ENCODE data around the gene NRP1.

The NRP1 gene

DNA sequence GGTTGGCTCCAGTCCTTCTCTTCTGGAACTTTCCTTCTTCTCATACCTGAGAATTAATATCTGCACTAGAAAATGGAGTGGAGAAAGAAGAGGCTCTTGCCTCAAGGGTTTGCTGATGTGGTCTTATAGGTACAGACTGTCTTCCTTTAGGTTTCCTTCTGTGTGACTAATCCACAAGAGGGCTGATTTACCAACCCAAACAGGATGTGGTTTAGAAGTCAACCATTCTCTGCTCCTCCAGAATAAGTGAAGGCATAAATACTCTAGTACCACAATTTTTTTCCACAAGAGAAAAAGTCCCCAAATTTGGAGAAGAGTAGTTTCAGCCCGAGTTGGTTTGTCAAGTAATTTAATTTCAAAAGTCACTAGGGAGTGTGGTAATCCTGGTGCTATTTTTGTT, 85.8 kb downstream of the NRP1 start:
- Histone ChIP-seq H2BK120ac (ENCODE audit: insufficient read depth, low read length, poor library complexity) (no peak overlapping the region), H3K36me3 (ENCODE audit: control insufficient read depth in 1 of 2, insufficient read depth in 2 of 2, low read length in 2 of 2) (peaks cover 18 to 36% of the 10 kb centered on the region in 2 experiments), H2AK5ac (ENCODE audit: low read length) (no peak overlapping the region), H3K4me2 (ENCODE audit: low read length) (no peak overlapping the region), H3K79me1 (ENCODE audit: low read length) (no peaks in the 10 kb centered on the region), H3K27ac (ENCODE audit: low read depth, low read length) (no peak overlapping the region), H3K79me2 (ENCODE audit: control insufficient read depth, insufficient read depth, low read length, poor library complexity) (no peaks in the 10 kb centered on the region), H2BK12ac (ENCODE audit: low read length) (no peak overlapping the region), H3K4me3 (ENCODE audit: low read depth, low read length) (no peak overlapping the region), H3K4me1 (ENCODE audit: control insufficient read depth in 1 of 2, insufficient read depth in 2 of 2, low read length in 2 of 2) (no peaks in the 10 kb centered on the region), H3K9ac (ENCODE audit: low read length) (no peak overlapping the region), H3K14ac (ENCODE audit: low read length) (no peak overlapping the region), H3K23ac (ENCODE audit: low read length) (no peak overlapping the region), H4K8ac (ENCODE audit: low read depth, low read length) (no peak overlapping the region), H2AFZ (ENCODE audit: insufficient read depth, low read length, poor library complexity) (no peak overlapping the region), H4K91ac (ENCODE audit: low read depth, low read length) (no peak overlapping the region), H3K27me3 (ENCODE audit: insufficient read depth, low read length) (no peaks in the 10 kb centered on the region), H3K18ac (ENCODE audit: low read length) (no peak overlapping the region), H4K12ac (ENCODE audit: low read depth, low read length) (no peak overlapping the region), H2BK5ac (ENCODE audit: low read depth, low read length, poor library complexity) (no peak overlapping the region), H3K9me3 (ENCODE audit: insufficient read depth, low read depth, low read length) (peaks cover 1% of the 10 kb centered on the region), H3K4ac (ENCODE audit: low read depth, low read length) (no peak overlapping the region)
- WGBS (ENCODE audit: extremely low coverage, insufficient coverage, insufficient read length), result no CpG with 5 or more reads among the region's 1 CpG
- DNase-seq, result peak in 1 of 2 donors; percentile 15

DNA sequence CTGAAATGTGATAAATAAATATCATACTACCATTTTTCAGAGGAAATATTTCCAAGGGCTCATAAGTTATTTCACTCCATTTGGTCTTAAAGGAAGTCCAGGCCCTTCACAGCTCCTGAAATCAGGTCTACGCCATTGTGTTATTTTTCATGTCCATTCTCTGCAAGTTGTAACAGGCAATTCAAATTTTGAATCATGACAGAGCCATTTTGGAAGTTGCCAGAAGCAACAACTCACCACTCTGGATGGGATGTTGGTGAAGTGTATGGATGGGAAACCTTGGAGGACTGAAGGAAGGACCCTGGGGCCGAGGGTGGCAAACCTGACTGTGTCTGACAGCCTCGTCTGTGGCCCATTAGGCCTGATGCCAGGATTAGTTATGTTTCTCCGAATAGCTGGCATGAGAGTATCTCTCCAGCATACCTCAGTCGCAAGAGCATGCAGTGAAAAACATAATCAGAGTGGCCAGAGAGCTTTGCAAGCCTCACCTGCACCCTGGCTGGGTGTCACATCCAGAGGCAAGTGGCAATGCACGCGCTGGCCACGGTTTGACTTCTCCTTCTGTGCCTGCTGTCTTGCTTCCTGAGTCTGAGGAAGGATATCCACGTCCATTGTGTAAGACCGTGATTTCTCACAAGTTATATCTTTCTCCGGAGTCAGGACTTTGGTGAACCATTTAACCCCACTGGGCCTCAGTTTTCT, 87.1 kb downstream of the NRP1 start:
- H3K4ac ChIP-seq (ENCODE audit: low read depth, low read length), result no peak overlapping the region
- H3K14ac ChIP-seq (ENCODE audit: low read length), result no peak overlapping the region
- H3K9ac ChIP-seq (ENCODE audit: low read length), result no peak overlapping the region
- no peak overlapping the region for H2AK5ac ChIP-seq (ENCODE audit: low read length)
- no peak overlapping the region for H2AFZ ChIP-seq (ENCODE audit: insufficient read depth, low read length, poor library complexity)
- no peak overlapping the region for H2BK5ac ChIP-seq (ENCODE audit: low read depth, low read length, poor library complexity)
- no peak overlapping the region for H3K27ac ChIP-seq (ENCODE audit: low read depth, low read length)
- no peak overlapping the region for H3K4me3 ChIP-seq (ENCODE audit: low read depth, low read length)
- H3K27me3 ChIP-seq (ENCODE audit: insufficient read depth, low read length), result no peaks in the 10 kb centered on the region
- H4K8ac ChIP-seq (ENCODE audit: low read depth, low read length), result no peak overlapping the region
- no peaks in the 10 kb centered on the region for H3K79me2 ChIP-seq (ENCODE audit: control insufficient read depth, insufficient read depth, low read length, poor library complexity)
- H3K79me1 ChIP-seq (ENCODE audit: low read length), result no peaks in the 10 kb centered on the region
- H2BK120ac ChIP-seq (ENCODE audit: insufficient read depth, low read length, poor library complexity), result no peak overlapping the region
- WGBS (ENCODE audit: extremely low coverage, insufficient coverage, insufficient read length), result no CpG with 5 or more reads among the region's 11 CpGs
- H4K91ac ChIP-seq (ENCODE audit: low read depth, low read length), result no peak overlapping the region
- DNase-seq, result no peak
- H2BK12ac ChIP-seq (ENCODE audit: low read length), result no peak overlapping the region
- peaks cover 15 to 28% of the 10 kb centered on the region in 2 experiments for H3K36me3 ChIP-seq (ENCODE audit: control insufficient read depth in 1 of 2, insufficient read depth in 2 of 2, low read length in 2 of 2)
- H3K4me1 ChIP-seq (ENCODE audit: control insufficient read depth in 1 of 2, insufficient read depth in 2 of 2, low read length in 2 of 2), result no peaks in the 10 kb centered on the region
- no peak overlapping the region for H4K12ac ChIP-seq (ENCODE audit: low read depth, low read length)
- no peak overlapping the region for H3K18ac ChIP-seq (ENCODE audit: low read length)
- H3K9me3 ChIP-seq (ENCODE audit: insufficient read depth, low read depth, low read length), result no peaks in the 10 kb centered on the region
- no peak overlapping the region for H3K4me2 ChIP-seq (ENCODE audit: low read length)
- H3K23ac ChIP-seq (ENCODE audit: low read length), result no peak overlapping the region

DNA sequence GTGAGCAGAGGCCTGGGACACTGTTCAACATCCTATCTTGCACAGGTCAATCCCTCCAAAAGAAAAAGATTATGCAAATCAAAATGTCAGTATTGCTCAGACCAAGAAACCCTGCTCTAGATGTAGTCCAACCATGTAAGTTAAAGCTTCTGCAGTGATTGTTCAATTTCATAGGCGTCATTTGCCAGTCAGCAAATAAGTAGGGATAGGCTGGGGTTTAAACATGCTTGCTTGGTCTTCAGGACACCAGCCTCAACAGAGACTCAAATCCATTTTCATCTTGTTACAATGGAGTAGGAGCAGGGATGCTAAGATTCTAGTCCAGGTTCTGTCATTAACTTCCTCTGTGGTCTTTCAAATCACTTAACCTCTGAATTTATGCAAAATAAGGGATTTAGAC, 89.1 kb downstream of the NRP1 start:
- Histone ChIP-seq H4K8ac (ENCODE audit: low read depth, low read length) (no peak overlapping the region), H3K14ac (ENCODE audit: low read length) (no peak overlapping the region), H3K79me1 (ENCODE audit: low read length) (no peaks in the 10 kb centered on the region), H3K27ac (ENCODE audit: low read depth, low read length) (no peak overlapping the region), H4K91ac (ENCODE audit: low read depth, low read length) (no peak overlapping the region), H3K23ac (ENCODE audit: low read length) (no peak overlapping the region), H3K36me3 (ENCODE audit: control insufficient read depth in 1 of 2, insufficient read depth in 2 of 2, low read length in 2 of 2) (peaks cover 4 to 11% of the 10 kb centered on the region in 2 experiments), H2AFZ (ENCODE audit: insufficient read depth, low read length, poor library complexity) (no peak overlapping the region), H3K4me1 (ENCODE audit: control insufficient read depth in 1 of 2, insufficient read depth in 2 of 2, low read length in 2 of 2) (peaks cover 0 to 2% of the 10 kb centered on the region in 2 experiments), H3K18ac (ENCODE audit: low read length) (no peak overlapping the region), H3K9me3 (ENCODE audit: insufficient read depth, low read depth, low read length) (no peaks in the 10 kb centered on the region), H3K4me3 (ENCODE audit: low read depth, low read length) (no peak overlapping the region), H2AK5ac (ENCODE audit: low read length) (no peak overlapping the region), H3K4ac (ENCODE audit: low read depth, low read length) (no peak overlapping the region), H3K4me2 (ENCODE audit: low read length) (no peak overlapping the region), H2BK120ac (ENCODE audit: insufficient read depth, low read length, poor library complexity) (no peak overlapping the region), H4K12ac (ENCODE audit: low read depth, low read length) (no peak overlapping the region), H3K9ac (ENCODE audit: low read length) (no peak overlapping the region), H2BK5ac (ENCODE audit: low read depth, low read length, poor library complexity) (no peak overlapping the region), H2BK12ac (ENCODE audit: low read length) (no peak overlapping the region), H3K27me3 (ENCODE audit: insufficient read depth, low read length) (no peaks in the 10 kb centered on the region), H3K79me2 (ENCODE audit: control insufficient read depth, insufficient read depth, low read length, poor library complexity) (no peaks in the 10 kb centered on the region)
- WGBS (ENCODE audit: extremely low coverage, insufficient coverage, insufficient read length), result no CpG with 5 or more reads among the region's 1 CpG
- DNase-seq, result no peak

DNA sequence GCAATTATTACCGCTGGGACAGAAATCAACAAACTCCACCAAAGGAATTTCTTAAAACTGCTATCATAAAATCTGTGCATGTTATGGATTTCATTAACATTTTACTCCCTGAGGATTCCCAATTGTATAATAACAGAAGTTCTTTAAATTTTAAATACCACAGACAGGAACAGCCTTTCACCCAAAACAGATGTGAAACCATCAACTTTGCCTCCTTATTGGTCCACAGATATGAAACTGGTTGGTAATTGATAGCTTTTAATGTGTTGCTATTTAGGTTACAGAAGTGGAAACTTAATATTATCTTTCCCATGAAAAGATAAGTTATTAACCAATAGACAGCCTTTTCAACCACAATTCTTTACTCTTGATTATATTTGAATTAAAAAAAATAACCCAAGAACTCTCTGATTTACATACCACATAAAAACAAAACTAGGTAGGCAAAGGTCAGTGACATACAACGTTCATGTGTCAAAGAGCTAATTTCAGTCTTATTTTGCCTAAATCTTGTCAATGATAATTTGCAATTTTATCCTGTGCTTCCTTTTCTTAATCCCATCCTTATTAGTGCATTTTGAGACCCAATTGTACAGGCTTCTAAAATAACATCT, 90.0 kb downstream of the NRP1 start:
- Histone ChIP-seq H3K4me1 (ENCODE audit: control insufficient read depth in 1 of 2, insufficient read depth in 2 of 2, low read length in 2 of 2) (peaks cover 0 to 2% of the 10 kb centered on the region in 2 experiments), H3K27me3 (ENCODE audit: insufficient read depth, low read length) (no peaks in the 10 kb centered on the region), H3K36me3 (ENCODE audit: control insufficient read depth in 1 of 2, insufficient read depth in 2 of 2, low read length in 2 of 2) (peaks cover 4 to 9% of the 10 kb centered on the region in 2 experiments), H2BK5ac (ENCODE audit: low read depth, low read length, poor library complexity) (no peak overlapping the region), H3K18ac (ENCODE audit: low read length) (no peak overlapping the region), H2BK12ac (ENCODE audit: low read length) (no peak overlapping the region), H4K12ac (ENCODE audit: low read depth, low read length) (no peak overlapping the region), H2AFZ (ENCODE audit: insufficient read depth, low read length, poor library complexity) (no peak overlapping the region), H2AK5ac (ENCODE audit: low read length) (no peak overlapping the region), H3K4me2 (ENCODE audit: low read length) (no peak overlapping the region), H3K4ac (ENCODE audit: low read depth, low read length) (no peak overlapping the region), H3K79me2 (ENCODE audit: control insufficient read depth, insufficient read depth, low read length, poor library complexity) (no peaks in the 10 kb centered on the region), H3K79me1 (ENCODE audit: low read length) (no peaks in the 10 kb centered on the region), H2BK120ac (ENCODE audit: insufficient read depth, low read length, poor library complexity) (no peak overlapping the region), H3K9me3 (ENCODE audit: insufficient read depth, low read depth, low read length) (no peaks in the 10 kb centered on the region), H4K8ac (ENCODE audit: low read depth, low read length) (no peak overlapping the region), H3K14ac (ENCODE audit: low read length) (no peak overlapping the region), H3K23ac (ENCODE audit: low read length) (no peak overlapping the region), H4K91ac (ENCODE audit: low read depth, low read length) (no peak overlapping the region), H3K9ac (ENCODE audit: low read length) (no peak overlapping the region), H3K4me3 (ENCODE audit: low read depth, low read length) (no peak overlapping the region), H3K27ac (ENCODE audit: low read depth, low read length) (no peak overlapping the region)
- WGBS (ENCODE audit: extremely low coverage, insufficient coverage, insufficient read length), result no CpG with 5 or more reads among the region's 2 CpGs
- DNase-seq, result no peak
